Osteocyte (in vitro differentiated cells): ENCODE measurements around the gene ALOX5AP. TPM values are rescaled to one million over a fixed set of nuclear protein-coding genes. Genes with fewer than 3 reads are reported as not detected.

Experiments used
- DNase-seq: peaks from one replicate; pipeline ENCODE4 v3.0.0; 2021; ENCODE audit warnings: mixed read lengths; ENCODE audit not compliant: unreplicated experiment; ENCODE audit errors: extremely low spot score
- H3K27ac Mint-ChIP-seq: one replicate; pipeline ENCODE4 v1.8.0; 2021; ENCODE audit warnings: mild to moderate bottlenecking, mixed read lengths; ENCODE audit not compliant: unreplicated experiment
- H3K27me3 Mint-ChIP-seq: one replicate; pipeline ENCODE4 v1.8.0; 2021; ENCODE audit warnings: mixed read lengths; ENCODE audit not compliant: unreplicated experiment
- H3K36me3 Mint-ChIP-seq: one replicate; pipeline ENCODE4 v1.8.0; 2021; ENCODE audit warnings: mixed read lengths; ENCODE audit not compliant: unreplicated experiment
- H3K4me1 Mint-ChIP-seq: one replicate; pipeline ENCODE4 v1.8.0; 2021; ENCODE audit warnings: mixed read lengths; ENCODE audit not compliant: unreplicated experiment
- H3K4me3 Mint-ChIP-seq: one replicate; pipeline ENCODE4 v1.8.0; 2021; ENCODE audit warnings: mild to moderate bottlenecking, moderate library complexity, mixed read lengths; ENCODE audit not compliant: unreplicated experiment
- H3K9me3 Mint-ChIP-seq: one replicate; pipeline ENCODE4 v1.8.0; 2021; ENCODE audit warnings: mixed read lengths; ENCODE audit not compliant: unreplicated experiment
- total RNA-seq: library from RNA; stranded (reverse); gene quantifications from 2 replicates; pipeline ENCODE4 v1.2.1, GENCODE V29; 2021
- TF ChIP-seq, protein P1 (sequence below): fragments of 200-600 bp; sonication (generic); IDR thresholded peaks from 2 replicates; pipeline ENCODE4 v1.5.0; 2021; ENCODE audit warnings: antibody characterized with exemption, mild to moderate bottlenecking, moderate library complexity

Gene ALOX5AP
- total RNA-seq, 1 donor from 2014 or later, result not detected

DNA sequence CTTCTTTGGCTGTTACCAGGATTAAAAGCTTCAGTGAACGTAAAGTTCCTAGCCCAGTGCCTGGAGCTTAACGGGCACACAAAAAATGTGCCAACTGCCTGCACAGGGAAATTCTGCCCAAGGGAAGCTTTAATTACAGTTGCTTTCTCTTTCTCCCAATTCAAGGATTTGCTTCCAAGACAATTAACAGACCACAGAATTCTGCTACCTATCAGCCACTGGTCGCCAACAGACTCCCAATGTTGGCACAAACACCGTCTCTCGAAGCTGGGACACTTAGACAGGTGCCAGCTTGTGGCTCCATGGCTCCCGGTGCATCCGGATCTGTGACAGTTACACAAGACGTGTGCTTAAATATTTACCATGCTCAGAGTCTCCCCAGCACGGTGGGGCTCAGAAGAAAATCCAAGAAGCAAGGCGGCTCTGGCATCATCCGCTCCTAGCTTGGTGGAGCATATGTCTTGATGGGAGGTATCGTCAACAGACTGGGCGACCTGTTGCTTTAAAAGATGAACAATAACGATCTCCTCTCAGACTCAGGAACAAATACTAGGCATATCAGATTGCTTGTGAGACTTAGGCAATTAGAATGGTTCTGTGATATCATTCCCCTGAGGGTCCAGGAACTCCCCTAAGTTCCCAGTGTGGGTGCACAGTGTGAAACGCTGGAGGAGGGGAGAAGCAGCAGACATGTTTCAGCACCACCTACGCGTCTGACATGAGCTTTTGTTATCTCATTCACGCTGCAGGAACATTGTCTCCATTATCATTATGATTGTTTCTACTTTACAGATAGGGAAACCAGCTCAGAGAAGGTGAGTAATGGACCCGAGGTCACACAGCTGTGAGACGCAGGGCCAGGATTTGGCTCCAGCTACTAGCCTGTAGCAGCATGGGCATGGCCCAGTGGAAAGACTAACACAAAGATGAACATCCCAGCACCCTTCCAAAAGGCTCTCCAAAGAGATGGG is 61.6 kb downstream of the ALOX5AP start:
- Mint-ChIP-seq H3K27ac (peak overlapping the region; percentile 2), H3K4me1 (peaks cover 43% of the 10 kb centered on the region), H3K27me3 (peaks cover 4% of the 10 kb centered on the region), H3K36me3 (no peaks in the 10 kb centered on the region), H3K4me3 (no peak overlapping the region), H3K9me3 (no peaks in the 10 kb centered on the region)
- no peak for DNase-seq
- TF ChIP-seq, protein P1, sequence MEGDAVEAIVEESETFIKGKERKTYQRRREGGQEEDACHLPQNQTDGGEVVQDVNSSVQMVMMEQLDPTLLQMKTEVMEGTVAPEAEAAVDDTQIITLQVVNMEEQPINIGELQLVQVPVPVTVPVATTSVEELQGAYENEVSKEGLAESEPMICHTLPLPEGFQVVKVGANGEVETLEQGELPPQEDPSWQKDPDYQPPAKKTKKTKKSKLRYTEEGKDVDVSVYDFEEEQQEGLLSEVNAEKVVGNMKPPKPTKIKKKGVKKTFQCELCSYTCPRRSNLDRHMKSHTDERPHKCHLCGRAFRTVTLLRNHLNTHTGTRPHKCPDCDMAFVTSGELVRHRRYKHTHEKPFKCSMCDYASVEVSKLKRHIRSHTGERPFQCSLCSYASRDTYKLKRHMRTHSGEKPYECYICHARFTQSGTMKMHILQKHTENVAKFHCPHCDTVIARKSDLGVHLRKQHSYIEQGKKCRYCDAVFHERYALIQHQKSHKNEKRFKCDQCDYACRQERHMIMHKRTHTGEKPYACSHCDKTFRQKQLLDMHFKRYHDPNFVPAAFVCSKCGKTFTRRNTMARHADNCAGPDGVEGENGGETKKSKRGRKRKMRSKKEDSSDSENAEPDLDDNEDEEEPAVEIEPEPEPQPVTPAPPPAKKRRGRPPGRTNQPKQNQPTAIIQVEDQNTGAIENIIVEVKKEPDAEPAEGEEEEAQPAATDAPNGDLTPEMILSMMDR, result no peak

DNA sequence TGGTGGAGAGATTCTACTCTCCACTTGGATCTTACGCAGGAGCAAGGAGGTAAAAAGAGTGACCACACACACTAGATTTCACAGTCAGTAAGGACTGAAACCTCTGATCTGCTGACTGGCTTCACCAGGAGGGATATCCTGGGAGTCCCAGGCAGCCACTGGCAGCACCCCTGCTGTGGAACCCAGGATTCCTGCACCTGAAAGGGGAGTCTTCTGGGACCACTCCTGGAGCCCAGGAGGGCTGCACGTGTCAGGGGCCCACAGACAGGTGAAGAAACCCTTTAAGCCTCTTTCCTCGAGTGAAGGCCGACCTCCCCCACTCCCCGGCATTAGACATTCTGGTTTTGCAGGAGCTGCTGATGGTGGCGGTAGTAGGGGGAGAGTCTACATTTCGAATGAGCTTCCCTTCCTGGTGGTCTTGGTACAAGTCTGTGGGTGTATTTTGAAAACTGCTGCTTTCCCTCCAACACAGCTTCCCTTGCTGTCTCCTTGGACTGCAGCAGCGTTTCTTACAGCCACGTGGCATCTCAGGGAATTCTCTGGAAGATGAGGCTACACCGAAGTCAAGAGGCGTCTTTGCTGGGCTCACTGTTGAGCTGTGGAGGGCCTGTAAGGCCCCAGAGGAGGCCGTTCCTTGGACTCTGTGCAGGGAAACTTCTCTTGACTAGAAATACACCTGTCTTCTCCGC is 62.6 kb downstream of the ALOX5AP start:
- Mint-ChIP-seq H3K4me1 (peaks cover 36% of the 10 kb centered on the region), H3K27ac (no peak overlapping the region), H3K4me3 (no peak overlapping the region), H3K36me3 (no peaks in the 10 kb centered on the region), H3K9me3 (no peaks in the 10 kb centered on the region), H3K27me3 (peaks cover 4% of the 10 kb centered on the region)
- TF ChIP-seq, protein P1, result no peak
- DNase-seq, result no peak

GRCh38 chr13:30798776-30799355 is 63.5 kb downstream of the ALOX5AP start:
- peaks cover 40% of the 10 kb centered on the region for H3K4me1 Mint-ChIP-seq
- H3K4me3 Mint-ChIP-seq, result no peak overlapping the region
- DNase-seq, result no peak
- H3K27me3 Mint-ChIP-seq, result peaks cover 4% of the 10 kb centered on the region
- no peaks in the 10 kb centered on the region for H3K36me3 Mint-ChIP-seq
- H3K9me3 Mint-ChIP-seq, result no peaks in the 10 kb centered on the region
- H3K27ac Mint-ChIP-seq, result no peak overlapping the region
- TF ChIP-seq, protein P1, result no peak

DNA sequence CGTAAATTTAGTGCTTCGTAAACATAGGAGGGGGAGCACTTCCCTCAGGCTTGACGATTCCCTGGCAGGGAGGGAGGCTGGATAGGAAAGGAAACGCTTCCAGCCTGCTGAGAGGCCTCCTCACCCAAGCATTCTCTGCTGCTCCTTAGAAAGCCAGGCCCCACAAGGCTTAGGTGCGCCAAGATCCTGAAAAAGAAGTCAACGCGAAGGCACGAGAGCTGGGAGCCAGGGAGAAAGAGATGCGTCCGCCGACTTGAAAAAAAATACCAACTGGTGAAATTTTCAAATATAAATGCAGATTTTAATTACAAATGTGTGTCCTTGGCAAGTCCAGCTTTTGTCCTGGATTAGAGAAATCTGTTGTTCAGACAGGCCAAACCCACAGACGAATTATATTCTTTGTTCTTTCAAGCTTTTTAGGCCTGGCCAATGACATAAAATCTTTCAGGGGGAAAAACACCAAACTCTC is 64.0 kb downstream of the ALOX5AP start:
- Mint-ChIP-seq H3K4me1 (peaks cover 42% of the 10 kb centered on the region), H3K27ac (no peak overlapping the region), H3K4me3 (no peak overlapping the region), H3K27me3 (peaks cover 4% of the 10 kb centered on the region), H3K36me3 (no peaks in the 10 kb centered on the region), H3K9me3 (no peaks in the 10 kb centered on the region)
- DNase-seq, result no peak
- TF ChIP-seq, protein P1, result no peak
